ENCODE results near the gene SCG2. TPM values are rescaled to one million over a fixed set of nuclear protein-coding genes. Genes with fewer than 3 reads are reported as not detected.

The SCG2 gene
- total and polyA plus RNA-seq, 2 donors (not counting 1 experiment from before 2014, with no cell fraction given) = 0.66 to 2.9 TPM

DNA sequence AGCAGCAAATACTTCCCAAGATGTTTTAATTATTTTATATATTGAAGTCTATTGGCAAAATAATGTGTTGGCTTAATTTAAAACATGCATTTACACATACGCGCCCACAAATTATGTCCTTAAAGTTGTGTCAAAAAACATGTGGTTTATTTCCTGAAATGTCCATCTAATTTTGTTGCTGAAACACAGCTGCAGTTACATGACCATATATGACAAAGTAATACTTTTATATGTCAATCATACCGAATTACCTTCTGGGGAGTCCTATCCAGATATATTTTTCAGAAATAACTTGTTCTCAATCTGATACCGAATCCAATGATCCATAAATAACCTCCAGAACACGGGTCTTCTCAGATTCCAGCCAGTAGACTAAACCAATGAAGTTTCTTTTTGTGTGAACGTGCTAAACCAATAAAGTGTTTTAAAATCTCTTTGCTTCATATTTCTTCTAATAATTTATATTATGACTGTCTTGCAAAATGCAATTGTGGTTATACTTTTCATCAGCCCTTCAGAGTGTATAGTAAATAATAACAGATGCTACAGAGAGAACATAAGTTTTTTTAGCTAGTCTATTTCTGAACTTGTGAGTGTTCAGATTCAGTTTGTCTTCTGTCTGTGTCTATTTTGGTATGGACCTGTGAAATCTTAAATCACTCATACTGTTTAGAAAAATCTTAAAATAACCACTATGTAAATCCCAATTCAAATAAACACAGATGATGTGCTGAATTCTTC lies 2.4 kb downstream of the SCG2 start:
- Histone ChIP-seq H3K9me3 (ENCODE audit: control insufficient read depth, insufficient read depth, low read depth, low read length) (no peaks in the 10 kb centered on the region), H3K36me3 (ENCODE audit: control insufficient read depth, insufficient read depth, low read length) (no peaks in the 10 kb centered on the region), H3K9ac (ENCODE audit: insufficient read depth, low read length) (no peak overlapping the region), H3K27me3 (ENCODE audit: control insufficient read depth, insufficient read depth, low read length) (no peaks in the 10 kb centered on the region), H3K27ac (ENCODE audit: insufficient read depth, low read length) (no peak overlapping the region), H3K4me1 (ENCODE audit: control insufficient read depth, extremely low read depth, insufficient read depth, low read length) (peaks cover 5% of the 10 kb centered on the region), H3K79me2 (ENCODE audit: control insufficient read depth, insufficient read depth, low read length) (no peaks in the 10 kb centered on the region), H4K20me1 (ENCODE audit: control insufficient read depth, extremely low read depth, insufficient read depth, low read length) (no peaks in the 10 kb centered on the region), H3K4me2 (ENCODE audit: extremely low read depth, insufficient read depth, low read length) (peak overlapping the region; percentile 15), H2AFZ (ENCODE audit: low read length) (no peak overlapping the region), H3K4me3 (replicated peaks in 1 of 4; ENCODE audit: control extremely low read depth in 1 of 4, insufficient read depth in 1 of 4, low read depth in 3 of 4, low read length in 4 of 4) (peak overlapping the region in 1 of 4 experiments; percentile 73)
- peak in 1 of 2 donors; percentile 59 for DNase-seq (ENCODE audit: low read depth in 2 of 2)
- TF ChIP-seq EZH2 (IDR thresholded peaks at IDR 0.05; ENCODE audit: low read length, missing control alignments) = no peak
- TF ChIP-seq, protein P1, sequence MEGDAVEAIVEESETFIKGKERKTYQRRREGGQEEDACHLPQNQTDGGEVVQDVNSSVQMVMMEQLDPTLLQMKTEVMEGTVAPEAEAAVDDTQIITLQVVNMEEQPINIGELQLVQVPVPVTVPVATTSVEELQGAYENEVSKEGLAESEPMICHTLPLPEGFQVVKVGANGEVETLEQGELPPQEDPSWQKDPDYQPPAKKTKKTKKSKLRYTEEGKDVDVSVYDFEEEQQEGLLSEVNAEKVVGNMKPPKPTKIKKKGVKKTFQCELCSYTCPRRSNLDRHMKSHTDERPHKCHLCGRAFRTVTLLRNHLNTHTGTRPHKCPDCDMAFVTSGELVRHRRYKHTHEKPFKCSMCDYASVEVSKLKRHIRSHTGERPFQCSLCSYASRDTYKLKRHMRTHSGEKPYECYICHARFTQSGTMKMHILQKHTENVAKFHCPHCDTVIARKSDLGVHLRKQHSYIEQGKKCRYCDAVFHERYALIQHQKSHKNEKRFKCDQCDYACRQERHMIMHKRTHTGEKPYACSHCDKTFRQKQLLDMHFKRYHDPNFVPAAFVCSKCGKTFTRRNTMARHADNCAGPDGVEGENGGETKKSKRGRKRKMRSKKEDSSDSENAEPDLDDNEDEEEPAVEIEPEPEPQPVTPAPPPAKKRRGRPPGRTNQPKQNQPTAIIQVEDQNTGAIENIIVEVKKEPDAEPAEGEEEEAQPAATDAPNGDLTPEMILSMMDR (conservative IDR thresholded peaks at IDR 0.05 in 1 of 2, IDR thresholded peaks at IDR 0.05 in 1 of 2; ENCODE audit: low read depth in 1 of 2, low read length in 2 of 2) = no peak

DNA sequence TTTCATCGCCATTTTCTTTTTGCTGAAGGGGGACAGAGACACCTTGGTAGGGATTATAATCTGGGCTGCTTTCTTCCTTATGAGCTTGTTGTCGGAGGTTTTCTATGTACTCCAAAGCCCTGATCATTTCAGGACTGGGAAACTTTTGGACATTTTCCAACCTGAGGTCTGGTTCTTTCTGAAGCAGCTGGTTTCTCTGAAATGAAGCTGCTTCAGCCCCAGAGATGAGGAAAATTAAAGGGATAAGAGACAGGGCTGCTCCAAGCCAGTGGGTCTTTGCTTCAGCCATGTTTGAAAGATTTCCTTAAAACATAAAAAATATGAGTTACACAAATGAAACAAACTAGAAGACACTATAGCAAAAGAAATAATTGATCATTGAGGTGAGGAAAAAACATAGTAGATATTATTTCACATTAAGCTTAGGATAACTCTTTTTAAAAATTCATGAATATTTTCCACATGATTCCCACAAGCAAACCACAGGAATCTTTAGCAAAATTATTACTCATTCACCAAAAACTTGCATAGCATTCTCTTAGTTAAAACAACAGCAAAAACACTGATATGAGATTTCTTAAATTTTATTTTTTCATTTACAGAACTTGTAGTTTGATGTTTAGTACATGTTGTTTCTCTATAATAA lies 3.0 kb downstream of the SCG2 start:
- no peaks in the 10 kb centered on the region for H4K20me1 ChIP-seq (ENCODE audit: control insufficient read depth, extremely low read depth, insufficient read depth, low read length)
- no peaks in the 10 kb centered on the region for H3K79me2 ChIP-seq (ENCODE audit: control insufficient read depth, insufficient read depth, low read length)
- no peaks in the 10 kb centered on the region for H3K36me3 ChIP-seq (ENCODE audit: control insufficient read depth, insufficient read depth, low read length)
- peak; percentile 89 to 90 for DNase-seq (ENCODE audit: low read depth in 2 of 2)
- no peak overlapping the region for H2AFZ ChIP-seq (ENCODE audit: low read length)
- H3K9ac ChIP-seq (ENCODE audit: insufficient read depth, low read length) = no peak overlapping the region
- H3K9me3 ChIP-seq (ENCODE audit: control insufficient read depth, insufficient read depth, low read depth, low read length) = no peaks in the 10 kb centered on the region
- peak overlapping the region; percentile 41 for H3K27ac ChIP-seq (ENCODE audit: insufficient read depth, low read length)
- peaks cover 5% of the 10 kb centered on the region for H3K4me1 ChIP-seq (ENCODE audit: control insufficient read depth, extremely low read depth, insufficient read depth, low read length)
- TF ChIP-seq EZH2 (IDR thresholded peaks at IDR 0.05; ENCODE audit: low read length, missing control alignments) = no peak
- TF ChIP-seq, protein P1 (conservative IDR thresholded peaks at IDR 0.05 in 1 of 2, IDR thresholded peaks at IDR 0.05 in 1 of 2; ENCODE audit: low read depth in 1 of 2, low read length in 2 of 2) = no peak
- peak overlapping the region in 1 of 4 experiments; percentile 73 for H3K4me3 ChIP-seq (replicated peaks in 1 of 4; ENCODE audit: control extremely low read depth in 1 of 4, insufficient read depth in 1 of 4, low read depth in 3 of 4, low read length in 4 of 4)
- no peaks in the 10 kb centered on the region for H3K27me3 ChIP-seq (ENCODE audit: control insufficient read depth, insufficient read depth, low read length)
- peak overlapping the region; percentile 65 for H3K4me2 ChIP-seq (ENCODE audit: extremely low read depth, insufficient read depth, low read length)

DNA sequence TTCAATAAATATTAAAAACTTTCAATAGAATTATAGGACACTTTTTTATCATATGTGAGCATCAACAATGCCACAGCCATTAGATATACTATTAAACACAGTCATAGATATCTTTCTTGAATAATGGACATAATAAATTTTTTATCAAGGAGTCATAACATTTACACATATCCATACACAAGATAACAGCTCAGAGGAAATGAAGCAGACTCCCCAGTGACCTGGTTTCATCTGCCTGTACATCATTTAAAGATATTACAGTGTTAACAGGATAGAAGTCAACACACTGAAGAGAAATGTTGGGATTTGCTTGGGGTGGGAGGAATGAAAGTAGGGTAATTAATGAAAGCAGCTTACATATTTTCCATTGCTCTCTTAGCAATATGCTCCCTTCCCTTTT lies 5.1 kb downstream of the SCG2 start:
- no peak overlapping the region for H3K27ac ChIP-seq (ENCODE audit: insufficient read depth, low read length)
- H3K4me1 ChIP-seq (ENCODE audit: control insufficient read depth, extremely low read depth, insufficient read depth, low read length) = peaks cover 5% of the 10 kb centered on the region
- H3K4me2 ChIP-seq (ENCODE audit: extremely low read depth, insufficient read depth, low read length) = no peak overlapping the region
- H3K79me2 ChIP-seq (ENCODE audit: control insufficient read depth, insufficient read depth, low read length) = no peaks in the 10 kb centered on the region
- no peaks in the 10 kb centered on the region for H3K27me3 ChIP-seq (ENCODE audit: control insufficient read depth, insufficient read depth, low read length)
- peak in 1 of 2 donors; percentile 55 for DNase-seq (ENCODE audit: low read depth in 2 of 2)
- no peak overlapping the region for H2AFZ ChIP-seq (ENCODE audit: low read length)
- TF ChIP-seq, protein P1 (conservative IDR thresholded peaks at IDR 0.05 in 1 of 2, IDR thresholded peaks at IDR 0.05 in 1 of 2; ENCODE audit: low read depth in 1 of 2, low read length in 2 of 2) = no peak
- no peak for TF ChIP-seq EZH2 (IDR thresholded peaks at IDR 0.05; ENCODE audit: low read length, missing control alignments)
- H3K9ac ChIP-seq (ENCODE audit: insufficient read depth, low read length) = no peak overlapping the region
- H3K4me3 ChIP-seq (replicated peaks in 1 of 4; ENCODE audit: control extremely low read depth in 1 of 4, insufficient read depth in 1 of 4, low read depth in 3 of 4, low read length in 4 of 4) = no peak overlapping the region
- H4K20me1 ChIP-seq (ENCODE audit: control insufficient read depth, extremely low read depth, insufficient read depth, low read length) = no peaks in the 10 kb centered on the region
- H3K9me3 ChIP-seq (ENCODE audit: control insufficient read depth, insufficient read depth, low read depth, low read length) = no peaks in the 10 kb centered on the region
- no peaks in the 10 kb centered on the region for H3K36me3 ChIP-seq (ENCODE audit: control insufficient read depth, insufficient read depth, low read length)
